Measurements from ENCODE around the gene NHLRC1. TPM values are rescaled to one million over a fixed set of nuclear protein-coding genes. Genes with fewer than 3 reads are reported as not detected.
"Not testable (repeated sequence)": the region's sequence is repeated elsewhere in the genome, so short reads cannot be mapped to it uniquely, and the experiment has no call there.

Gene NHLRC1
- total RNA-seq, 2 experiments from 2014 or later = 0.21 to 0.32 TPM

GRCh38 chr6:18154507-18155149 is 32.2 kb upstream of the NHLRC1 start, which contains the start of gene TPMT:
Gene TPMT (minus strand): TSS chr6:18155077. CDS start chr6:18149127, 5,950 bp downstream.
- Mint-ChIP-seq H3K4me1 (ENCODE audit: low read depth) (peaks cover 31% of the 10 kb centered on the region), H3K9me3 (ENCODE audit: insufficient read depth) (no peaks in the 10 kb centered on the region), H3K36me3 (ENCODE audit: low read depth) (peaks cover 3% of the 10 kb centered on the region), H3K4me3 (peak within 1 kb of the TSS; percentile 98), H3K27ac (peak within 1 kb of the TSS; percentile 98), H3K27me3 (ENCODE audit: low read depth) (no peaks in the 10 kb centered on the region)
- ATAC-seq (peak; percentile 76), DNase-seq (peak; percentile 24)
- ChIA-PET POLR2A (interaction anchor here (0.6 to 1.4 kb wide), 3 partner anchors 20 to 447 kb away, joined by 3 to 5 read pairs (median 3); partner anchors contain the start of genes DEK and NUP153), CTCF (interaction anchor here (1.0 kb wide), 1 partner anchor 33 kb away, joined by 5 read pairs; the partner anchor contains the start of gene NHLRC1)

DNA sequence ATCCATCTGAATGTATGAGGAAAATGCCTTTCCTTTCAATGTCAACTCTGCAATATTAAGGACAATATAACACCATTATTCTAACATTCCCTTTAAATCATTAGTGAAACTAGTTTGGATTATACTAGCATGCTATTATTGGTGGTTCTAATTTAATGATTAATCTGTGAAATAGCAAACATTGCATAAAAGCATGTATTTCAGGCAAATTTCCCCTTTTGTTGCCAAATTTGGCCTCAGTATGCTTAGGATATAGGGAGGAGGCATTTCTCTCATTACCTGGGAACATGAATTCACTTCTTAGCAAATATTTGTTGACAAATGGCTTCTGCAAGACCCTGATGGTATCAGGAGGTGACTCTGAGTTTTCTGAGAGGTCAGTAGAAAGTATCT is 30.8 kb upstream of the NHLRC1 start:
- peaks cover 6% of the 10 kb centered on the region for H3K36me3 Mint-ChIP-seq (ENCODE audit: low read depth)
- ATAC-seq = no peak
- CTCF ChIA-PET = no interaction called here
- H3K27ac Mint-ChIP-seq = peak overlapping the region; percentile 58
- H3K27me3 Mint-ChIP-seq (ENCODE audit: low read depth) = no peaks in the 10 kb centered on the region
- H3K4me1 Mint-ChIP-seq (ENCODE audit: low read depth) = peaks cover 35% of the 10 kb centered on the region
- POLR2A ChIA-PET = no interaction called here
- no peak for DNase-seq
- H3K4me3 Mint-ChIP-seq = no peak overlapping the region
- H3K9me3 Mint-ChIP-seq (ENCODE audit: insufficient read depth) = no peaks in the 10 kb centered on the region

- no peak overlapping the region for H3K27ac Mint-ChIP-seq
- H3K36me3 Mint-ChIP-seq (ENCODE audit: low read depth) = peaks cover 9% of the 10 kb centered on the region
- no peak for ATAC-seq
- H3K9me3 Mint-ChIP-seq (ENCODE audit: insufficient read depth) = no peaks in the 10 kb centered on the region
- no peak for DNase-seq
- H3K4me1 Mint-ChIP-seq (ENCODE audit: low read depth) = peaks cover 35% of the 10 kb centered on the region
- no peaks in the 10 kb centered on the region for H3K27me3 Mint-ChIP-seq (ENCODE audit: low read depth)
- POLR2A ChIA-PET = no interaction called here
- CTCF ChIA-PET = no interaction called here
- H3K4me3 Mint-ChIP-seq = no peak overlapping the region
These were observed 29.3 kb upstream of the NHLRC1 start for GRCh38 chr6:18151801-18152200.

DNA sequence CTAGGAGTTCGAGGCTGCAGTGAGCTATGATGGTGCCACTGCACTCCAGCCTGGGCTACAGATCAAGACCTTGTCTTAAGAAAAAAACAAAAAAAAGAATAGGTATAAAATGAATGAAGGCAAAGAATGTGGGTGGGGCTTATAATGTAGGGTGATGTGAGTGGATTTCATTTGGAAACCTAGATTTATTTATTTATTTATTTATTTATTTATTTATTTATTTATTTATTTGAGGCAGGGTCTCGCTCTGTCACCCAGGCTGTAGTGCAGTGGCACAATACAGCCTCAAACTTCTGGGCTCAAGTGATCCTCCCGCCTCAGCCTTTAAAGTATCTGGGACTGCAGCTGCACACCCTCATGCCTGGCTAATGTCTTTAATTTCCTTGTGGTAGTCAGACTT is 28.9 kb upstream of the NHLRC1 start:
- POLR2A ChIA-PET; H3K4me3 Mint-ChIP-seq; H3K27me3 Mint-ChIP-seq (ENCODE audit: low read depth); H3K36me3 Mint-ChIP-seq (ENCODE audit: low read depth); H3K9me3 Mint-ChIP-seq (ENCODE audit: insufficient read depth); ATAC-seq; CTCF ChIA-PET; DNase-seq; H3K27ac Mint-ChIP-seq: not testable (repeated sequence)
- peaks cover 35% of the 10 kb centered on the region for H3K4me1 Mint-ChIP-seq (ENCODE audit: low read depth)

DNA sequence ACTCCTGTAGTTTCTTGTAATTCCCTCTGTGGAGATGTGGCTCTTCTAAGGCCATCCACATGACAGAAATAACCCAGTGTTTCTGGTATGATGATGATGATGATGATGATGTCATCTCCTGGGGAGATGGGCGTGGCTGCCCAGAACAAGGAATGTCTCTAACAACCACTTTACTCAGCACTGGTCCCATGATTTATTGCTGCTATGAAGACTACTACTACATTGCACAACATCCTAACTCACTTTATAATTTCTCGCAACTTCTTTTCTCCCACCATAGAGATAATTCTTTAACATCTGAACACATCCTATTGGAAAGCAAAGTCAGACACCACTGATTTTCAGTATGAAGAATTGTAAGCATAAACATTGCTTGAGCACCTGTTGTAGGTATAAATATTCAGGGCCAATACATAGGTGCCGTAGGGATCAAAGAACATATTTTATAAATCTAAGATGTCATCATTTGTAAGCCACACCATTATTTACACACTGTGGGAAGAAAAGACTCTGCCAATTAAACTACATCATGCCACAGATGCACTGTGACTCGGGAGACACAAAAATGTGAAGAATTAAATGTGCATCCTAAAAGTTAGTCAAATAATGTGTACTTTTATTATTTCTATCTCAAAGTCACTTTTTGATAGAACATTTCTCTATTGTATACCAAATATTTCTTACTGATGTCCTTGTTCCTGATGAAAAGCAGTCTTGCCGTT is 26.0 kb upstream of the NHLRC1 start:
- DNase-seq (no peak), ATAC-seq (no peak)
- H3K9me3 Mint-ChIP-seq (ENCODE audit: insufficient read depth) = no peaks in the 10 kb centered on the region
- ChIA-PET CTCF (no interaction called here), POLR2A (no interaction called here)
- no peak overlapping the region for H3K27ac Mint-ChIP-seq
- H3K27me3 Mint-ChIP-seq (ENCODE audit: low read depth) = no peaks in the 10 kb centered on the region
- no peak overlapping the region for H3K4me3 Mint-ChIP-seq
- H3K4me1 Mint-ChIP-seq (ENCODE audit: low read depth) = peaks cover 19% of the 10 kb centered on the region
- peaks cover 9% of the 10 kb centered on the region for H3K36me3 Mint-ChIP-seq (ENCODE audit: low read depth)

GRCh38 chr6:18147616-18148015 is 25.1 kb upstream of the NHLRC1 start:
- Mint-ChIP-seq H3K27me3 (ENCODE audit: low read depth) (no peaks in the 10 kb centered on the region), H3K36me3 (ENCODE audit: low read depth) (peaks cover 10% of the 10 kb centered on the region), H3K9me3 (ENCODE audit: insufficient read depth) (no peaks in the 10 kb centered on the region), H3K4me3 (no peak overlapping the region), H3K27ac (no peak overlapping the region), H3K4me1 (ENCODE audit: low read depth) (peaks cover 10% of the 10 kb centered on the region)
- no peak for DNase-seq
- no peak for ATAC-seq
- ChIA-PET POLR2A (interaction anchor here (0.6 kb wide), 1 partner anchor 692 kb away, joined by 3 read pairs; no protein-coding TSS in a partner anchor), CTCF (no interaction called here)

- H3K9me3 Mint-ChIP-seq (ENCODE audit: insufficient read depth) = no peaks in the 10 kb centered on the region
- POLR2A ChIA-PET = interaction anchor here (0.6 kb wide), 1 partner anchor 691 kb away, joined by 3 read pairs; no protein-coding TSS in a partner anchor
- H3K27me3 Mint-ChIP-seq (ENCODE audit: low read depth) = no peaks in the 10 kb centered on the region
- CTCF ChIA-PET = no interaction called here
- no peak overlapping the region for H3K4me3 Mint-ChIP-seq
- H3K36me3 Mint-ChIP-seq (ENCODE audit: low read depth) = peaks cover 14% of the 10 kb centered on the region
- no peak overlapping the region for H3K27ac Mint-ChIP-seq
- no peak for ATAC-seq
- DNase-seq = no peak
- peaks cover 5% of the 10 kb centered on the region for H3K4me1 Mint-ChIP-seq (ENCODE audit: low read depth)
These were observed 24.7 kb upstream of the NHLRC1 start for GRCh38 chr6:18147160-18147559.

DNA sequence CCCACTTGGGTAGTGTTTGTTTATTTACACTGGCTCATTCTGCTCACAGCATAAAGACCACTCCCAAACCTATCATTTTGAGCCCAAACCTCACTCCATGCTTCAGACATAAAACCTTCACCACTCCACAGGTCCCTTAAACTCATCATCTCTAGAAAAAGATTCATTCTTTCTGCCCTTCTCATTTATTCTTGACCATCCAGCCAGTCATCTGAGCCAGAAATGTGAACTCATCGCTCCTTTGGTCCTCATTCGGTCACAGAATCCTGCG is 20.0 kb upstream of the NHLRC1 start:
- H3K4me1 Mint-ChIP-seq (ENCODE audit: low read depth) = no peaks in the 10 kb centered on the region
- DNase-seq = no peak
- no peak for ATAC-seq
- H3K36me3 Mint-ChIP-seq (ENCODE audit: low read depth) = peaks cover 25% of the 10 kb centered on the region
- no peaks in the 10 kb centered on the region for H3K9me3 Mint-ChIP-seq (ENCODE audit: insufficient read depth)
- H3K27me3 Mint-ChIP-seq (ENCODE audit: low read depth) = no peaks in the 10 kb centered on the region
- ChIA-PET POLR2A (no interaction called here), CTCF (no interaction called here)
- no peak overlapping the region for H3K4me3 Mint-ChIP-seq
- no peak overlapping the region for H3K27ac Mint-ChIP-seq

- Mint-ChIP-seq H3K4me3 (no peak overlapping the region), H3K4me1 (ENCODE audit: low read depth) (no peaks in the 10 kb centered on the region), H3K27me3 (ENCODE audit: low read depth) (no peaks in the 10 kb centered on the region), H3K27ac (no peak overlapping the region), H3K9me3 (ENCODE audit: insufficient read depth) (no peaks in the 10 kb centered on the region), H3K36me3 (ENCODE audit: low read depth) (peaks cover 24% of the 10 kb centered on the region)
- POLR2A ChIA-PET = no interaction called here
- CTCF ChIA-PET = no interaction called here
- ATAC-seq = no peak
- DNase-seq = no peak
These were observed 19.5 kb upstream of the NHLRC1 start for GRCh38 chr6:18141805-18142590.

DNA sequence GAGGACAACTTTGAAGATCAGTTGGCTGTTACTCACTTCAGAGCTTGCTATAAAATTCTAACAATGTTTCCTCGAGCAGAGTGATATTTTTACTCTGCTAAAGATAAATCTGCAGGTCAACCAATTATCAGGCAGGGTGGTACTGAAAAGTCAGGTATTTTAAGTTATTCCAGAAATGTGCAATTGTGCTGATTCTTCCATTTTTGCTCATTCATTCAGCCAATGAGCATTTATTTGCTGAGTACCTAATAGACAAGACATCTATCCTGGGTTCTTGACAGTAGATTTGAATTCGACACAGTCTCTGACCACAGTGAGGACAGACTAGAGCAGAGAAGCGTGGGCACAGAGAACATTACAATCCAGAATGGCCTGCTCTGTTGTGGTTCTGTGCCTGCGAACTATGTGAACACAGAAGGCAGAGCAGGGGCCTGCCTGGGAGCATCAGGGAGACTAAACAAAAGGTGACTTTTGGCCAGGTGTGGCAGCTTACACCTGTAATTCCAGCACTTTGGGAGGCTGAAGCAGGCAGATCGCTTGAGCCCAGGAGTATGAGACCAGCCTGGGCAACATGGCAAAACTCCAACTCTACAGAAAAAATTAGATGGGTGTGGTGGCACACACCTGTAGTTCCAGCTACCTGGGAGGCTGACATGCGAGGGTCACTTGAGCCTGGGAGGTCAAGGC is 17.6 kb upstream of the NHLRC1 start:
- no peak overlapping the region for H3K27ac Mint-ChIP-seq
- no peak for ATAC-seq
- H3K27me3 Mint-ChIP-seq (ENCODE audit: low read depth) = no peaks in the 10 kb centered on the region
- H3K36me3 Mint-ChIP-seq (ENCODE audit: low read depth) = peaks cover 24% of the 10 kb centered on the region
- peaks cover 3% of the 10 kb centered on the region for H3K4me1 Mint-ChIP-seq (ENCODE audit: low read depth)
- ChIA-PET POLR2A (no interaction called here), CTCF (interaction anchor here (2.1 kb wide), 1 partner anchor 18 kb away, joined by 7 read pairs; the partner anchor contains the start of gene NHLRC1)
- no peaks in the 10 kb centered on the region for H3K9me3 Mint-ChIP-seq (ENCODE audit: insufficient read depth)
- no peak overlapping the region for H3K4me3 Mint-ChIP-seq
- DNase-seq = no peak

GRCh38 chr6:18138906-18139305 is 16.4 kb upstream of the NHLRC1 start:
- Mint-ChIP-seq H3K36me3 (ENCODE audit: low read depth) (peaks cover 24% of the 10 kb centered on the region), H3K27ac (no peak overlapping the region), H3K4me1 (ENCODE audit: low read depth) (peaks cover 12% of the 10 kb centered on the region), H3K4me3 (no peak overlapping the region), H3K27me3 (ENCODE audit: low read depth) (no peaks in the 10 kb centered on the region), H3K9me3 (ENCODE audit: insufficient read depth) (no peaks in the 10 kb centered on the region)
- ChIA-PET POLR2A (no interaction called here), CTCF (interaction anchor here (2.1 kb wide), 1 partner anchor 17 kb away, joined by 7 read pairs; the partner anchor contains the start of gene NHLRC1)
- DNase-seq = no peak
- ATAC-seq = no peak

Measured in activated CD8-positive, alpha-beta T cell treated with anti-CD3 and anti-CD28 coated beads, Interleukin-2, amount 10 ng/mL, durations not matched to agents 7 days and 5 days (primary cell).